ENCODE results near the gene ZNF544.

DNA sequence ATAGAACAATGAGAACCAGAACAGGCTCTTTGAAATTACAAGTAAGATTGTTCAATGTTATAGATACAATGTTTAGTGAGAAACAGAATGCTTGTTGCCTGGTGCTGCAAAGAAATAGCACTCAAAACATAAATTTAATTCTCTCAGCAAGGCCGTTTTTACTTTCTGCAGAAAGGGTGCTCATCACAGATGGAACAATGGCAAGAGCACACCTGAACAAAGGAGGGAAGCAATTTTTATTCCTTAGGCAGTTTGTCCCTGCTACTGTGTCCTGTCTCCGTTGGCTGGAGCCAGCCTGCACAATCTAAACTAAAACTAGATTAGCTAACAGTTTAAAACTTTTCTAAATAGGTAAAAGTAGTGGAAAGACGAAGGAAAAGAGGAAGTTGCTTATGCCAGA lies 39.6 kb downstream of the ZNF544 start:
- TF ChIP-seq, protein P1, sequence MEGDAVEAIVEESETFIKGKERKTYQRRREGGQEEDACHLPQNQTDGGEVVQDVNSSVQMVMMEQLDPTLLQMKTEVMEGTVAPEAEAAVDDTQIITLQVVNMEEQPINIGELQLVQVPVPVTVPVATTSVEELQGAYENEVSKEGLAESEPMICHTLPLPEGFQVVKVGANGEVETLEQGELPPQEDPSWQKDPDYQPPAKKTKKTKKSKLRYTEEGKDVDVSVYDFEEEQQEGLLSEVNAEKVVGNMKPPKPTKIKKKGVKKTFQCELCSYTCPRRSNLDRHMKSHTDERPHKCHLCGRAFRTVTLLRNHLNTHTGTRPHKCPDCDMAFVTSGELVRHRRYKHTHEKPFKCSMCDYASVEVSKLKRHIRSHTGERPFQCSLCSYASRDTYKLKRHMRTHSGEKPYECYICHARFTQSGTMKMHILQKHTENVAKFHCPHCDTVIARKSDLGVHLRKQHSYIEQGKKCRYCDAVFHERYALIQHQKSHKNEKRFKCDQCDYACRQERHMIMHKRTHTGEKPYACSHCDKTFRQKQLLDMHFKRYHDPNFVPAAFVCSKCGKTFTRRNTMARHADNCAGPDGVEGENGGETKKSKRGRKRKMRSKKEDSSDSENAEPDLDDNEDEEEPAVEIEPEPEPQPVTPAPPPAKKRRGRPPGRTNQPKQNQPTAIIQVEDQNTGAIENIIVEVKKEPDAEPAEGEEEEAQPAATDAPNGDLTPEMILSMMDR (IDR thresholded peaks at IDR 0.05): no peak
- TF ChIP-seq POLR2A (IDR thresholded peaks at IDR 0.05): no peak
